Measurements from ENCODE around the gene HOTAIR. TPM values are rescaled to one million over a fixed set of nuclear protein-coding genes. Genes with fewer than 3 reads are reported as not detected.

The HOTAIR gene
- total RNA-seq, 1 experiment from 2014 or later = not detected

DNA sequence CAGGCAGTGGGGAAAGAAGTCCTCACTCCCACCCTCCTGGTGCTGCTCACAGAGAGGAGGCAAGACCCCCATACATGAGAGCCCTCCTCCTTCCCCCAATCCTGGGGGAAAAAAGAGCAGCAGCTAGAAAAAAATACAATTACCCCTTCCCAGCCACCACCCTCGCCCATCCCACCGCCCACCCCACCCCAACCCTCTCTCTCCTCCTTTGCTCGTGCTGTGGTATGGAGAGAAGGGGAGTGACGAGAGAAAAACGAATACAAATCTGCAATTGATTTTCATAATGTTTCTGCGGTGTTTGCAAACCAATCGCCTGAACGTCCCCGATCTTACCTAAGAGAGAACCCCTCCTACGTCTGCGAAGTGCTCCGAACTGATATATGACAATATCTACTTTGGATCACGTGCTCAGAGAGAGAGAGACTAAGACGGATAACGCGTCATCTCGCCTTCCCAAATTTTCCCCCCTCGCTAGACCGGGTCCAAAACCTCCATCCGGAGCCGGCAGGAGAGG lies 2.0 kb downstream of the HOTAIR start, which contains the start of gene HOXC11:
Gene HOXC11 (plus strand): TSS at position 405 of the 514 bp plus-strand sequence. CDS start 116 bp downstream, outside the sequence.
- Mint-ChIP-seq H3K36me3 (no peaks in the 10 kb centered on the region), H3K4me1 (peaks cover 16% of the 10 kb centered on the region), H3K27ac (no peak within 1 kb of the TSS), H3K4me3 (peak within 1 kb of the TSS; percentile 64), H3K9me3 (no peaks in the 10 kb centered on the region), H3K27me3 (ENCODE audit: low read depth) (peaks cover 100% of the 10 kb centered on the region)
- DNase-seq (ENCODE audit: low spot score) (no peak), ATAC-seq (no peak)
- TF ChIP-seq ZNF423 (CRISPR knock-in tag; IDR thresholded peaks at IDR 0.05) (no peak), MYBL2 (CRISPR knock-in tag; IDR thresholded peaks at IDR 0.05) (no peak)
- TF ChIP-seq, protein P1, sequence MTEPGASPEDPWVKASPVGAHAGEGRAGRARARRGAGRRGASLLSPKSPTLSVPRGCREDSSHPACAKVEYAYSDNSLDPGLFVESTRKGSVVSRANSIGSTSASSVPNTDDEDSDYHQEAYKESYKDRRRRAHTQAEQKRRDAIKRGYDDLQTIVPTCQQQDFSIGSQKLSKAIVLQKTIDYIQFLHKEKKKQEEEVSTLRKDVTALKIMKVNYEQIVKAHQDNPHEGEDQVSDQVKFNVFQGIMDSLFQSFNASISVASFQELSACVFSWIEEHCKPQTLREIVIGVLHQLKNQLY (CRISPR knock-in tag; IDR thresholded peaks at IDR 0.05) = no peak
- TF ChIP-seq, protein P2, sequence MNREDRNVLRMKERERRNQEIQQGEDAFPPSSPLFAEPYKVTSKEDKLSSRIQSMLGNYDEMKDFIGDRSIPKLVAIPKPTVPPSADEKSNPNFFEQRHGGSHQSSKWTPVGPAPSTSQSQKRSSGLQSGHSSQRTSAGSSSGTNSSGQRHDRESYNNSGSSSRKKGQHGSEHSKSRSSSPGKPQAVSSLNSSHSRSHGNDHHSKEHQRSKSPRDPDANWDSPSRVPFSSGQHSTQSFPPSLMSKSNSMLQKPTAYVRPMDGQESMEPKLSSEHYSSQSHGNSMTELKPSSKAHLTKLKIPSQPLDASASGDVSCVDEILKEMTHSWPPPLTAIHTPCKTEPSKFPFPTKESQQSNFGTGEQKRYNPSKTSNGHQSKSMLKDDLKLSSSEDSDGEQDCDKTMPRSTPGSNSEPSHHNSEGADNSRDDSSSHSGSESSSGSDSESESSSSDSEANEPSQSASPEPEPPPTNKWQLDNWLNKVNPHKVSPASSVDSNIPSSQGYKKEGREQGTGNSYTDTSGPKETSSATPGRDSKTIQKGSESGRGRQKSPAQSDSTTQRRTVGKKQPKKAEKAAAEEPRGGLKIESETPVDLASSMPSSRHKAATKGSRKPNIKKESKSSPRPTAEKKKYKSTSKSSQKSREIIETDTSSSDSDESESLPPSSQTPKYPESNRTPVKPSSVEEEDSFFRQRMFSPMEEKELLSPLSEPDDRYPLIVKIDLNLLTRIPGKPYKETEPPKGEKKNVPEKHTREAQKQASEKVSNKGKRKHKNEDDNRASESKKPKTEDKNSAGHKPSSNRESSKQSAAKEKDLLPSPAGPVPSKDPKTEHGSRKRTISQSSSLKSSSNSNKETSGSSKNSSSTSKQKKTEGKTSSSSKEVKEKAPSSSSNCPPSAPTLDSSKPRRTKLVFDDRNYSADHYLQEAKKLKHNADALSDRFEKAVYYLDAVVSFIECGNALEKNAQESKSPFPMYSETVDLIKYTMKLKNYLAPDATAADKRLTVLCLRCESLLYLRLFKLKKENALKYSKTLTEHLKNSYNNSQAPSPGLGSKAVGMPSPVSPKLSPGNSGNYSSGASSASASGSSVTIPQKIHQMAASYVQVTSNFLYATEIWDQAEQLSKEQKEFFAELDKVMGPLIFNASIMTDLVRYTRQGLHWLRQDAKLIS (CRISPR knock-in tag; IDR thresholded peaks at IDR 0.05; ENCODE audit: borderline replicate concordance) = no peak
- TF ChIP-seq, protein P3, sequence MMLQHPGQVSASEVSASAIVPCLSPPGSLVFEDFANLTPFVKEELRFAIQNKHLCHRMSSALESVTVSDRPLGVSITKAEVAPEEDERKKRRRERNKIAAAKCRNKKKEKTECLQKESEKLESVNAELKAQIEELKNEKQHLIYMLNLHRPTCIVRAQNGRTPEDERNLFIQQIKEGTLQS (CRISPR knock-in tag; conservative IDR thresholded peaks at IDR 0.05) = no peak
- TF ChIP-seq, protein P4, sequence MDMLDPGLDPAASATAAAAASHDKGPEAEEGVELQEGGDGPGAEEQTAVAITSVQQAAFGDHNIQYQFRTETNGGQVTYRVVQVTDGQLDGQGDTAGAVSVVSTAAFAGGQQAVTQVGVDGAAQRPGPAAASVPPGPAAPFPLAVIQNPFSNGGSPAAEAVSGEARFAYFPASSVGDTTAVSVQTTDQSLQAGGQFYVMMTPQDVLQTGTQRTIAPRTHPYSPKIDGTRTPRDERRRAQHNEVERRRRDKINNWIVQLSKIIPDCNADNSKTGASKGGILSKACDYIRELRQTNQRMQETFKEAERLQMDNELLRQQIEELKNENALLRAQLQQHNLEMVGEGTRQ (CRISPR knock-in tag; IDR thresholded peaks at IDR 0.05) = peak; percentile 41
- POLR2A ChIA-PET = no interaction called here
- CTCF ChIA-PET = interaction anchor here (0.8 to 1.2 kb wide), 4 partner anchors 15 to 427 kb away, joined by 3 to 4 read pairs (median 3); partner anchors contain the start of gene HOXC8

DNA sequence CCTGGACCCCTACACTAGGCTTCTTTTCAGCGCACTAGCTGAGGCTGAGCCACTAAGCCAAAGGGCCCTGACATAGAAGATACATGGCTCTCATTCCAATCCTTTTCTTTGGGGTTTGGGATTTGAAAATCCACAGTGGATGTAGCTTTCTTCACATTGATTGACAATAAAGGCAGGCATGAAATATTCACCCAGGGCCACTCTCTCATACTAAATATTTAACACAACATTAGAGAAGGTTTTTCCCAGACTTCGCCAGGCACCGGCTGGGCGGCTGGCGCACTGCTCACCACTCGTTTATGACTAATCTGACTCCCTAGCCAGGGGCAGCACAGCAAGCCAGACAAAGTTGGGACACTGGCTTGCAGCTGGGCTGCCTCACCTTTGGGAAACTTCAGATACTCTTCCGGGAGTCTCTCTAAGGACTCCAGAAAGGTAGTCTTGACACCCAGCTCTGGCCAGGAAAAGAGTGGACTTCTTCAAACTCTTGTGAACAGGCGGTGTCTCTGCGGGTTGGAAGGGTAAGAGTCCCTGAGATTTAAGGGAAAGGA lies 2.5 kb downstream of the HOTAIR start:
- Mint-ChIP-seq H3K4me3 (no peak overlapping the region), H3K4me1 (peaks cover 16% of the 10 kb centered on the region), H3K27ac (no peak overlapping the region), H3K9me3 (no peaks in the 10 kb centered on the region), H3K27me3 (ENCODE audit: low read depth) (peaks cover 100% of the 10 kb centered on the region), H3K36me3 (no peaks in the 10 kb centered on the region)
- POLR2A ChIA-PET = no interaction called here
- ATAC-seq (no peak), DNase-seq (ENCODE audit: low spot score) (no peak)
- CTCF ChIA-PET = no interaction called here
- TF ChIP-seq, protein P5, sequence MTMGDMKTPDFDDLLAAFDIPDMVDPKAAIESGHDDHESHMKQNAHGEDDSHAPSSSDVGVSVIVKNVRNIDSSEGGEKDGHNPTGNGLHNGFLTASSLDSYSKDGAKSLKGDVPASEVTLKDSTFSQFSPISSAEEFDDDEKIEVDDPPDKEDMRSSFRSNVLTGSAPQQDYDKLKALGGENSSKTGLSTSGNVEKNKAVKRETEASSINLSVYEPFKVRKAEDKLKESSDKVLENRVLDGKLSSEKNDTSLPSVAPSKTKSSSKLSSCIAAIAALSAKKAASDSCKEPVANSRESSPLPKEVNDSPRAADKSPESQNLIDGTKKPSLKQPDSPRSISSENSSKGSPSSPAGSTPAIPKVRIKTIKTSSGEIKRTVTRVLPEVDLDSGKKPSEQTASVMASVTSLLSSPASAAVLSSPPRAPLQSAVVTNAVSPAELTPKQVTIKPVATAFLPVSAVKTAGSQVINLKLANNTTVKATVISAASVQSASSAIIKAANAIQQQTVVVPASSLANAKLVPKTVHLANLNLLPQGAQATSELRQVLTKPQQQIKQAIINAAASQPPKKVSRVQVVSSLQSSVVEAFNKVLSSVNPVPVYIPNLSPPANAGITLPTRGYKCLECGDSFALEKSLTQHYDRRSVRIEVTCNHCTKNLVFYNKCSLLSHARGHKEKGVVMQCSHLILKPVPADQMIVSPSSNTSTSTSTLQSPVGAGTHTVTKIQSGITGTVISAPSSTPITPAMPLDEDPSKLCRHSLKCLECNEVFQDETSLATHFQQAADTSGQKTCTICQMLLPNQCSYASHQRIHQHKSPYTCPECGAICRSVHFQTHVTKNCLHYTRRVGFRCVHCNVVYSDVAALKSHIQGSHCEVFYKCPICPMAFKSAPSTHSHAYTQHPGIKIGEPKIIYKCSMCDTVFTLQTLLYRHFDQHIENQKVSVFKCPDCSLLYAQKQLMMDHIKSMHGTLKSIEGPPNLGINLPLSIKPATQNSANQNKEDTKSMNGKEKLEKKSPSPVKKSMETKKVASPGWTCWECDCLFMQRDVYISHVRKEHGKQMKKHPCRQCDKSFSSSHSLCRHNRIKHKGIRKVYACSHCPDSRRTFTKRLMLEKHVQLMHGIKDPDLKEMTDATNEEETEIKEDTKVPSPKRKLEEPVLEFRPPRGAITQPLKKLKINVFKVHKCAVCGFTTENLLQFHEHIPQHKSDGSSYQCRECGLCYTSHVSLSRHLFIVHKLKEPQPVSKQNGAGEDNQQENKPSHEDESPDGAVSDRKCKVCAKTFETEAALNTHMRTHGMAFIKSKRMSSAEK (CRISPR knock-in tag; IDR thresholded peaks at IDR 0.05; ENCODE audit: borderline replicate concordance) = no peak
- no peak for TF ChIP-seq RORB (CRISPR knock-in tag; IDR thresholded peaks at IDR 0.05)

DNA sequence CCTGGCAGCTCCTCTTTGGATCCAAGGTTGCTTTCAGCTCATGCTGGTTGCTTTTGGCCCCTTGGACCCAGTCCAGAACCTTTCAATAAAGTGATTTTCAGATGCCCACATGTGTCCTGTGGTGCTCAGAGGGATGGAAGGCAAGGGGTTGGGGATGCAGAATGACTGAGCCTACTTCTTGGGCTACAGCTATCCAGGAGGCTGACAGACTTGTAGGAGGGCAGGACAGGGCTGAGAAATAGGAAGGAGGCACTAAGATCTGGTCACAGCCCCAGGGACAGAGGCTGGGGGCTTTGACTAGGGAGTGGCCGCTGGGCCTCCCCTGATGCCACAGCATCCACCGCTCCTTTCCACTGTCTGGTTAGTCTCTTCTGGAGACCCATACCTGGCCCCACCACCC lies 3.1 kb downstream of the HOTAIR start:
- POLR2A ChIA-PET = no interaction called here
- DNase-seq (ENCODE audit: low spot score) = no peak
- H3K36me3 Mint-ChIP-seq = no peaks in the 10 kb centered on the region
- H3K4me3 Mint-ChIP-seq = no peak overlapping the region
- peaks cover 17% of the 10 kb centered on the region for H3K4me1 Mint-ChIP-seq
- ATAC-seq = no peak
- no peaks in the 10 kb centered on the region for H3K9me3 Mint-ChIP-seq
- H3K27ac Mint-ChIP-seq = no peak overlapping the region
- CTCF ChIA-PET = no interaction called here
- peaks cover 100% of the 10 kb centered on the region for H3K27me3 Mint-ChIP-seq (ENCODE audit: low read depth)
- TF ChIP-seq SMAD3 (CRISPR knock-in tag; IDR thresholded peaks at IDR 0.05; ENCODE audit: borderline replicate concordance) (no peak), TEAD4 (CRISPR knock-in tag; IDR thresholded peaks at IDR 0.05) (no peak), NR1H2 (CRISPR knock-in tag; IDR thresholded peaks at IDR 0.05) (no peak), ZNF263 (CRISPR knock-in tag; IDR thresholded peaks at IDR 0.05; ENCODE audit: low read depth) (no peak), ESRRA (CRISPR knock-in tag; IDR thresholded peaks at IDR 0.05; ENCODE audit: borderline replicate concordance) (no peak)
- TF ChIP-seq, protein P6, sequence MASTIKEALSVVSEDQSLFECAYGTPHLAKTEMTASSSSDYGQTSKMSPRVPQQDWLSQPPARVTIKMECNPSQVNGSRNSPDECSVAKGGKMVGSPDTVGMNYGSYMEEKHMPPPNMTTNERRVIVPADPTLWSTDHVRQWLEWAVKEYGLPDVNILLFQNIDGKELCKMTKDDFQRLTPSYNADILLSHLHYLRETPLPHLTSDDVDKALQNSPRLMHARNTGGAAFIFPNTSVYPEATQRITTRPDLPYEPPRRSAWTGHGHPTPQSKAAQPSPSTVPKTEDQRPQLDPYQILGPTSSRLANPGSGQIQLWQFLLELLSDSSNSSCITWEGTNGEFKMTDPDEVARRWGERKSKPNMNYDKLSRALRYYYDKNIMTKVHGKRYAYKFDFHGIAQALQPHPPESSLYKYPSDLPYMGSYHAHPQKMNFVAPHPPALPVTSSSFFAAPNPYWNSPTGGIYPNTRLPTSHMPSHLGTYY (CRISPR knock-in tag; IDR thresholded peaks at IDR 0.05) = no peak
- TF ChIP-seq, protein P2 (CRISPR knock-in tag; IDR thresholded peaks at IDR 0.05; ENCODE audit: borderline replicate concordance) = no peak

All from WTC11 (cell line).